Neural progenitor cell (in vitro differentiated cells): ENCODE measurements around the gene MUC6. TPM values are rescaled to one million over a fixed set of nuclear protein-coding genes. Genes with fewer than 3 reads are reported as not detected.

ENCODE experiments used
- DNase-seq: peaks from one replicate; pipeline ENCODE4 v3.0.0-alpha.2; 2016; ENCODE audit warnings: low spot score
- H2AFZ ChIP-seq: fragments of 200-600 bp; sonication (generic); replicated peaks from 2 replicates; pipeline ENCODE4 v1.6.1; 2016; ENCODE audit warnings: antibody characterized with exemption
- H3F3A ChIP-seq: fragments of 200-600 bp; sonication (generic); 2 replicates; pipeline ENCODE4 v1.6.1; 2016; ENCODE audit warnings: antibody characterized with exemption, low read depth
- H3K27ac ChIP-seq: fragments of 200-600 bp; sonication (generic); 2 replicates; pipeline ENCODE4 v1.5.1; 2016; ENCODE audit warnings: mild to moderate bottlenecking
- H3K27me3 ChIP-seq: fragments of 200-600 bp; sonication (generic); 2 replicates; pipeline ENCODE4 v1.6.1; 2016; ENCODE audit warnings: mild to moderate bottlenecking, moderate library complexity
- H3K36me3 ChIP-seq: fragments of 200-600 bp; sonication (generic); 2 replicates; pipeline ENCODE4 v1.5.1; 2016
- H3K4me1 ChIP-seq: fragments of 200-600 bp; sonication (generic); 2 replicates; pipeline ENCODE4 v1.6.1; 2016; ENCODE audit warnings: mixed run types
- H3K4me2 ChIP-seq: fragments of 200-600 bp; sonication (generic); 2 replicates; pipeline ENCODE4 v1.6.1; 2016
- H3K4me3 ChIP-seq: fragments of 200-600 bp; sonication (generic); 2 replicates; pipeline ENCODE4 v1.5.1; 2016
- H3K79me2 ChIP-seq: fragments of 200-600 bp; sonication (generic); 2 replicates; pipeline ENCODE4 v1.6.1; 2016; ENCODE audit warnings: low read depth
- H3K9ac ChIP-seq: fragments of 200-600 bp; sonication (generic); 2 replicates; pipeline ENCODE4 v1.6.1; 2016
- H3K9me3 ChIP-seq: fragments of 200-600 bp; sonication (generic); 2 replicates; pipeline ENCODE4 v1.5.1; 2016; ENCODE audit warnings: low read depth
- H4K20me1 ChIP-seq: fragments of 200-600 bp; sonication (generic); 2 replicates; pipeline ENCODE4 v1.6.1; 2016; ENCODE audit warnings: low read depth
- H3K27ac Mint-ChIP-seq: 3 replicates; pipeline ENCODE4 v1.8.0; 2021; ENCODE audit warnings: mixed read lengths
- H3K27me3 Mint-ChIP-seq: 2 replicates; pipeline ENCODE4 v1.8.0; 2022; ENCODE audit warnings: low read depth, mild to moderate bottlenecking, inconsistent platforms, moderate library complexity, mixed read lengths; ENCODE audit not compliant: insufficient read depth
- H3K36me3 Mint-ChIP-seq: 3 replicates; pipeline ENCODE4 v1.8.0; 2021; ENCODE audit warnings: mixed read lengths
- H3K4me1 Mint-ChIP-seq: 3 replicates; pipeline ENCODE4 v1.8.0; 2021; ENCODE audit warnings: mixed read lengths
- H3K4me3 Mint-ChIP-seq: 3 replicates; pipeline ENCODE4 v1.8.0; 2021; ENCODE audit warnings: mild to moderate bottlenecking, moderate library complexity, mixed read lengths
- H3K9me3 Mint-ChIP-seq: 3 replicates; pipeline ENCODE4 v1.8.0; 2020; ENCODE audit warnings: mixed read lengths
- CTCF ChIP-seq: fragments of 200-600 bp; sonication (generic); IDR thresholded peaks from 2 replicates; pipeline ENCODE4 v1.5.1; 2017; ENCODE audit warnings: antibody characterized with exemption, mild to moderate bottlenecking
- EZH2 ChIP-seq: fragments of 200-600 bp; sonication (generic); IDR thresholded peaks from 2 replicates; pipeline ENCODE4 v1.6.1; 2017; ENCODE audit warnings: antibody characterized with exemption, mild to moderate bottlenecking, moderate library complexity
- EZH2phosphoT487 ChIP-seq: fragments of 200-600 bp; sonication (generic); IDR thresholded peaks from 2 replicates; pipeline ENCODE4 v1.6.1; 2017; ENCODE audit warnings: antibody characterized with exemption
- total RNA-seq: library from RNA; depleted of rRNA; stranded (reverse); fragments of >200 nt; gene quantifications from 2 replicates; pipeline ENCODE4 v1.2.3, GENCODE V29; 2015; ENCODE audit warnings: low replicate concordance

MUC6 gene
- total RNA-seq, 1 donor from 2014 or later = not detected

- no peaks in the 10 kb centered on the region for H4K20me1 ChIP-seq
- Mint-ChIP-seq H3K27me3 (no peaks in the 10 kb centered on the region), H3K4me3 (no peak overlapping the region), H3K9me3 (no peaks in the 10 kb centered on the region), H3K4me1 (no peaks in the 10 kb centered on the region), H3K27ac (no peak overlapping the region), H3K36me3 (no peaks in the 10 kb centered on the region)
- H3K9ac ChIP-seq = no peak overlapping the region
- no peak overlapping the region for H3K4me2 ChIP-seq
- no peaks in the 10 kb centered on the region for H3K9me3 ChIP-seq
- H3K79me2 ChIP-seq = no peaks in the 10 kb centered on the region
- TF ChIP-seq EZH2 (no peak), CTCF (no peak), EZH2phosphoT487 (no peak)
- no peaks in the 10 kb centered on the region for H3F3A ChIP-seq
- H3K4me3 ChIP-seq = no peak overlapping the region
- no peak overlapping the region for H2AFZ ChIP-seq
- H3K36me3 ChIP-seq = no peaks in the 10 kb centered on the region
- no peak for DNase-seq
- H3K27ac ChIP-seq = no peak overlapping the region
- H3K27me3 ChIP-seq = no peaks in the 10 kb centered on the region
- H3K4me1 ChIP-seq = peaks cover 2% of the 10 kb centered on the region
These were observed 5.0 kb upstream of the MUC6 start for GRCh38 chr11:1041471-1041870.

- TF ChIP-seq CTCF = no peak
- no peak for TF ChIP-seq EZH2
- TF ChIP-seq EZH2phosphoT487 = no peak
- Histone ChIP-seq H3K79me2 (no peaks in the 10 kb centered on the region), H3K27ac (no peak overlapping the region), H2AFZ (no peak overlapping the region), H3K4me2 (no peak overlapping the region), H3K4me3 (no peak overlapping the region), H3K27me3 (no peaks in the 10 kb centered on the region), H3K4me1 (peaks cover 3% of the 10 kb centered on the region), H3K36me3 (no peaks in the 10 kb centered on the region), H3K9ac (no peak overlapping the region), H3F3A (no peaks in the 10 kb centered on the region), H4K20me1 (no peaks in the 10 kb centered on the region), H3K9me3 (no peaks in the 10 kb centered on the region)
- Mint-ChIP-seq H3K27ac (no peak overlapping the region), H3K4me3 (no peak overlapping the region), H3K27me3 (no peaks in the 10 kb centered on the region), H3K9me3 (no peaks in the 10 kb centered on the region), H3K36me3 (no peaks in the 10 kb centered on the region), H3K4me1 (no peaks in the 10 kb centered on the region)
- DNase-seq = no peak
These were observed 4.6 kb upstream of the MUC6 start for GRCh38 chr11:1041149-1041467.

- Mint-ChIP-seq H3K27me3 (no peaks in the 10 kb centered on the region), H3K4me3 (no peak overlapping the region)
- no peaks in the 10 kb centered on the region for H4K20me1 ChIP-seq
These were observed 4.1 kb upstream of the MUC6 start for GRCh38 chr11:1040428-1041148.

More at GRCh38 chr11:1040428-1041148, 4.1 kb upstream of the MUC6 start:
- no peak for DNase-seq
- H3K27ac Mint-ChIP-seq = no peak overlapping the region
- H3K4me2 ChIP-seq = no peak overlapping the region
- H3K27me3 ChIP-seq = no peaks in the 10 kb centered on the region
- H3F3A ChIP-seq = no peaks in the 10 kb centered on the region
- no peaks in the 10 kb centered on the region for H3K4me1 Mint-ChIP-seq
- H3K36me3 ChIP-seq = no peaks in the 10 kb centered on the region
- no peak overlapping the region for H2AFZ ChIP-seq
- no peaks in the 10 kb centered on the region for H3K9me3 Mint-ChIP-seq
- H3K4me1 ChIP-seq = peaks cover 3% of the 10 kb centered on the region
- H3K4me3 ChIP-seq = no peak overlapping the region
- no peak overlapping the region for H3K27ac ChIP-seq
- no peaks in the 10 kb centered on the region for H3K79me2 ChIP-seq
- TF ChIP-seq CTCF = no peak
- no peak for TF ChIP-seq EZH2phosphoT487
- TF ChIP-seq EZH2 = no peak
- H3K36me3 Mint-ChIP-seq = no peaks in the 10 kb centered on the region
- H3K9ac ChIP-seq = no peak overlapping the region
- no peaks in the 10 kb centered on the region for H3K9me3 ChIP-seq
